PC-9 (cell line): ENCODE measurements around the gene H6PD. TPM values are rescaled to one million over a fixed set of nuclear protein-coding genes. Genes with fewer than 3 reads are reported as not detected.

Experiments used
- Bru-seq: library from RNA; stranded (reverse); fragments of 400-500 nt; gene quantifications from one replicate; lab custom pipeline; 2021; lab: Mats Ljungman, UMichigan
- BruChase-seq, 2 experiments: library from RNA; stranded (reverse); fragments of 400-500 nt; gene quantifications; one replicate each; lab custom pipeline; 2021; lab: Mats Ljungman, UMichigan
- BruUV-seq: library from RNA; stranded (reverse); fragments of 400-500 nt; replicated peaks from 2 replicates; lab custom pipeline; 2021; lab: Mats Ljungman, UMichigan
- CTCF ChIA-PET: fragments of 300-600 bp; sonication (Branson Sonifier 250); formaldehyde crosslinking; loops from one replicate; lab custom pipeline; 2022; ENCODE audit warnings: antibody characterized with exemption; lab: Charles Lee
- POLR2A ChIA-PET: fragments of 300-600 bp; sonication (Branson Sonifier 250); formaldehyde crosslinking; loops from one replicate; lab custom pipeline; 2022; ENCODE audit warnings: antibody characterized with exemption; ENCODE audit not compliant: unreplicated experiment; lab: Charles Lee
- DNase-seq, 2 experiments: peaks; one replicate each; pipeline versions ENCODE4 v3.0.0 to v3.0.0-alpha.2; 2015 to 2022; ENCODE audit warnings: mixed read lengths in 1 of 2
- H2AFZ ChIP-seq: fragments of 200-600 bp; sonication (generic); 2 replicates; pipeline ENCODE4 v1.8.1; 2017; ENCODE audit warnings: antibody characterized with exemption
- H3F3A ChIP-seq: fragments of 200-600 bp; sonication (generic); 2 replicates; pipeline ENCODE4 v1.8.1; 2017; ENCODE audit warnings: antibody characterized with exemption, mild to moderate bottlenecking, low read depth; ENCODE audit not compliant: insufficient read depth
- H3K27ac ChIP-seq: fragments of 200-600 bp; sonication (generic); 2 replicates; pipeline ENCODE4 v1.6.1; 2016; ENCODE audit warnings: mixed run types
- H3K27me3 ChIP-seq: fragments of 200-600 bp; sonication (generic); 2 replicates; pipeline ENCODE4 v1.6.1; 2016; ENCODE audit warnings: low read depth, mixed run types; ENCODE audit not compliant: insufficient read depth
- H3K36me3 ChIP-seq: fragments of 200-600 bp; sonication (generic); 2 replicates; pipeline ENCODE4 v1.6.1; 2016; ENCODE audit warnings: low read depth, mixed run types
- H3K4me1 ChIP-seq: fragments of 200-600 bp; sonication (generic); replicated peaks from 2 replicates; pipeline ENCODE4 v1.6.1; 2016; ENCODE audit warnings: mixed run types; ENCODE audit not compliant: insufficient read depth
- H3K4me2 ChIP-seq: fragments of 200-600 bp; sonication (generic); 2 replicates; pipeline ENCODE4 v1.6.1; 2017; ENCODE audit warnings: mixed run types
- H3K4me3 ChIP-seq: fragments of 200-600 bp; sonication (generic); 2 replicates; pipeline ENCODE4 v1.6.1; 2016; ENCODE audit warnings: mixed run types
- H3K79me2 ChIP-seq: fragments of 200-600 bp; sonication (generic); 2 replicates; pipeline ENCODE4 v1.6.1; 2017; ENCODE audit warnings: low read depth, mixed run types
- H3K9me2 ChIP-seq: fragments of 200-600 bp; sonication (generic); 2 replicates; pipeline ENCODE4 v1.8.1; 2017; ENCODE audit warnings: mild to moderate bottlenecking; ENCODE audit not compliant: insufficient read depth
- H3K9me3 ChIP-seq: fragments of 200-600 bp; sonication (generic); 2 replicates; pipeline ENCODE4 v1.8.1; 2016; ENCODE audit warnings: low read depth; ENCODE audit not compliant: insufficient read depth
- H4K20me1 ChIP-seq: fragments of 200-600 bp; sonication (generic); 2 replicates; pipeline ENCODE4 v1.8.1; 2017; ENCODE audit not compliant: insufficient read depth
- CTCF ChIP-seq: fragments of 200-600 bp; sonication (generic); conservative IDR thresholded peaks from 2 replicates; pipeline ENCODE4 v1.6.1; 2017; ENCODE audit warnings: mixed run types, antibody characterized with exemption, mild to moderate bottlenecking, moderate library complexity
- EZH2 ChIP-seq: fragments of 200-600 bp; sonication (generic); IDR thresholded peaks from 2 replicates; pipeline ENCODE4 v1.8.0; 2017; ENCODE audit warnings: antibody characterized with exemption, low read depth
- intact Hi-C: fragments of 100-400 bp; cut with micrococcal nuclease; formaldehyde crosslinking; loops from one replicate; pipeline ENCODE4 v1.10.0; 2022; ENCODE audit not compliant: unreplicated experiment
- long read RNA-seq: library from polyadenylated mRNA; stranded (forward); transcript quantifications from one replicate; pipeline ENCODE4 v2.0.0, GENCODE V29; 2022
- total RNA-seq: library from RNA; stranded (reverse); gene quantifications from 2 replicates; pipeline ENCODE4 v1.2.3, GENCODE V29; 2021

H6PD gene
- 31.1 and 43.9 TPM in 2 replicates for total RNA-seq
- Bru-seq, nascent RNA = percentile 64 among the genes with signal in this experiment
- BruChase-seq, experiment 1, labeled RNA remaining after a 2-hour chase = percentile 78 among the genes with signal in this experiment
- BruChase-seq, experiment 2, labeled RNA remaining after a 6-hour chase = percentile 80 among the genes with signal in this experiment
- long read RNA-seq, full-length matches to known transcripts = 2 of 30 reads
- long read RNA-seq, partial matches to known transcripts = 17 of 30 reads
- long read RNA-seq, other reads (novel, unspliced or antisense) = 11 of 30 reads

GRCh38 chr1:9234223-9235095, at the start of gene H6PD:
TSS of gene H6PD (plus strand) at chr1:9234774. CDS start at chr1:9244935, 10,161 bp downstream.
- Histone ChIP-seq H4K20me1 (no peaks in the 10 kb centered on the region), H2AFZ (peak within 1 kb of the TSS; percentile 75), H3K79me2 (no peaks in the 10 kb centered on the region), H3K27me3 (no peaks in the 10 kb centered on the region), H3K9me2 (no peaks in the 10 kb centered on the region), H3F3A (peaks cover 5% of the 10 kb centered on the region; the same call in 1 of the 2 replicates), H3K4me3 (peak within 1 kb of the TSS; percentile 71), H3K9me3 (no peaks in the 10 kb centered on the region), H3K4me1 (peaks cover 13% of the 10 kb centered on the region), H3K4me2 (peak within 1 kb of the TSS; percentile 79), H3K27ac (peak within 1 kb of the TSS; percentile 39), H3K36me3 (no peaks in the 10 kb centered on the region)
- intact Hi-C loops = no loop called here
- BruUV-seq = no TSS peak
- no peak for TF ChIP-seq EZH2
- TF ChIP-seq CTCF = peak; percentile 63
- CTCF ChIA-PET = interaction anchor here (0.6 to 1.2 kb wide), 7 partner anchors 58 to 372 kb away, joined by 3 to 14 read pairs (median 4); partner anchors contain the start of gene SPSB1
- DNase-seq = peak; percentile 43 to 78
- POLR2A ChIA-PET = interaction anchor here (0.5 to 0.7 kb wide), 2 partner anchors 104 to 644 kb away, joined by 4 to 6 read pairs; no protein-coding TSS in a partner anchor

GRCh38 chr1:9186082-9186859, 48.3 kb upstream of the H6PD start:
- no peak for DNase-seq
- BruUV-seq = no TSS peak
- Histone ChIP-seq H3K27ac (no peak overlapping the region), H2AFZ (no peak overlapping the region), H3F3A (no peaks in the 10 kb centered on the region), H3K4me2 (no peak overlapping the region), H3K9me3 (no peaks in the 10 kb centered on the region), H3K4me1 (no peaks in the 10 kb centered on the region), H3K79me2 (no peaks in the 10 kb centered on the region), H3K4me3 (no peak overlapping the region), H3K36me3 (no peaks in the 10 kb centered on the region), H3K9me2 (no peaks in the 10 kb centered on the region), H4K20me1 (no peaks in the 10 kb centered on the region), H3K27me3 (no peaks in the 10 kb centered on the region)
- TF ChIP-seq EZH2 (no peak), CTCF (no peak)
- CTCF ChIA-PET = no interaction called here
- intact Hi-C loops = no loop called here
- POLR2A ChIA-PET = no interaction called here

GRCh38 chr1:9187004-9187403, 47.6 kb upstream of the H6PD start:
- BruUV-seq = no TSS peak
- H3K79me2 ChIP-seq = no peaks in the 10 kb centered on the region
- H3K4me3 ChIP-seq = no peak overlapping the region
- H3K4me2 ChIP-seq = no peak overlapping the region
- H2AFZ ChIP-seq = no peak overlapping the region
- intact Hi-C loops = no loop called here
- H3F3A ChIP-seq = no peaks in the 10 kb centered on the region
- H3K9me2 ChIP-seq = no peaks in the 10 kb centered on the region
- H3K27ac ChIP-seq = no peak overlapping the region
- H3K4me1 ChIP-seq = no peaks in the 10 kb centered on the region
- H3K27me3 ChIP-seq = no peaks in the 10 kb centered on the region
- DNase-seq = no peak
- CTCF ChIA-PET = interaction anchor here (0.5 to 1.0 kb wide), 2 partner anchors 13 to 288 kb away, joined by 3 to 5 read pairs; no protein-coding TSS in a partner anchor
- no peaks in the 10 kb centered on the region for H4K20me1 ChIP-seq
- H3K9me3 ChIP-seq = no peaks in the 10 kb centered on the region
- POLR2A ChIA-PET = no interaction called here
- no peaks in the 10 kb centered on the region for H3K36me3 ChIP-seq
- no peak for TF ChIP-seq CTCF
- no peak for TF ChIP-seq EZH2
